B cell (primary cell): ENCODE results near the gene RRAD. TPM values are rescaled to one million over a fixed set of nuclear protein-coding genes. Genes with fewer than 3 reads are reported as not detected.

ENCODE experiments used
- ATAC-seq: fragments of 200-7000 bp; cut with Tn5 transposase; one replicate; pipeline ENCODE4 v1.10.0; 2021; ENCODE audit warnings: low read depth, mild to moderate bottlenecking, moderate number of reproducible peaks, moderate library complexity
- CTCF ChIA-PET: fragments of 350-600 bp; sonication (Branson Sonifier 250); formaldehyde crosslinking; loops from one replicate; lab custom pipeline; 2021; ENCODE audit warnings: antibody characterized with exemption, inconsistent platforms; lab: Charles Lee
- POLR2A ChIA-PET: fragments of 350-600 bp; sonication (Branson Sonifier 250); formaldehyde crosslinking; loops from one replicate; lab custom pipeline; 2021; ENCODE audit warnings: antibody characterized with exemption; lab: Charles Lee
- DNase-seq: peaks from one replicate; pipeline ENCODE4 v3.0.0; 2013
- H2AFZ ChIP-seq: 2 replicates; pipeline ENCODE4 v1.6.1; 2012; ENCODE audit warnings: mild to moderate bottlenecking, low read depth, low read length; ENCODE audit not compliant: insufficient read depth, poor library complexity, severe bottlenecking
- H3K27ac ChIP-seq, 2 donors: 1 replicate in 1 of 2; 2 replicates in 1 of 2; pipeline ENCODE4 v1.5.1; 2012 to 2013; ENCODE audit warnings: low read length in 2 of 2, mild to moderate bottlenecking in 2 of 2, moderate library complexity in 1 of 2
- H3K27me3 ChIP-seq, 4 experiments: fragments of 200-600 bp in 1 of 4; sonication (generic) in 1 of 4; replicated peaks in 1 of 4; 1 replicate in 2 of 4; 2 replicates in 2 of 4; pipeline versions ENCODE4 v1.6.1 to v1.7.0; 2013 to 2016; ENCODE audit warnings: low read length in 3 of 4, mild to moderate bottlenecking in 2 of 4, mixed read lengths in 1 of 4, moderate library complexity in 1 of 4; ENCODE audit not compliant: insufficient read depth in 4 of 4, control insufficient read depth in 3 of 4; ENCODE audit errors: control extremely low read depth in 1 of 4
- H3K36me3 ChIP-seq, 2 experiments: replicated peaks in 1 of 2; 1 replicate in 1 of 2; 2 replicates in 1 of 2; pipeline versions ENCODE4 v1.6.1 to v1.7.1; 2013; ENCODE audit warnings: low read length in 1 of 2; ENCODE audit not compliant: insufficient read depth in 2 of 2, control insufficient read depth in 1 of 2; ENCODE audit errors: control extremely low read depth in 1 of 2, extremely low read depth in 1 of 2
- H3K4me1 ChIP-seq, 2 donors: fragments of 200-600 bp in 1 of 2; sonication (generic) in 1 of 2; 1 replicate in 1 of 2; 2 replicates in 1 of 2; pipeline versions ENCODE4 v1.5.1 to v1.6.1; 2013 to 2017; ENCODE audit warnings: low read length in 2 of 2; ENCODE audit not compliant: control insufficient read depth in 2 of 2, insufficient read depth in 2 of 2
- H3K4me2 ChIP-seq: replicated peaks from 2 replicates; pipeline ENCODE3; 2012; ENCODE audit warnings: mild to moderate bottlenecking, low read depth, low read length; ENCODE audit not compliant: poor library complexity, severe bottlenecking
- H3K4me3 ChIP-seq, 5 experiments: fragments of 200-600 bp in 1 of 5; sonication (generic) in 1 of 5; 1 replicate in 3 of 5; 2 replicates in 2 of 5; pipeline versions ENCODE4 v1.5.1 to v1.7.0; 2011 to 2016; ENCODE audit warnings: low read length in 4 of 5, mild to moderate bottlenecking in 4 of 5, low read depth in 2 of 5, control low read depth in 1 of 5, moderate library complexity in 1 of 5; ENCODE audit not compliant: insufficient read depth in 1 of 5; ENCODE audit errors: control extremely low read depth in 1 of 5, extremely low read depth in 1 of 5
- H3K79me2 ChIP-seq: fragments of 200-600 bp; sonication (generic); one replicate; pipeline ENCODE4 v1.6.0; 2016; ENCODE audit warnings: low read length; ENCODE audit not compliant: control insufficient read depth, insufficient read depth
- H3K9ac ChIP-seq: fragments of 200-600 bp; sonication (generic); 2 replicates; pipeline ENCODE4 v1.6.1; 2017; ENCODE audit warnings: mild to moderate bottlenecking, low read length, moderate library complexity
- H3K9me3 ChIP-seq, 3 donors: one replicate each; pipeline versions ENCODE4 v1.6.1 to v1.7.1; 2013; ENCODE audit warnings: low read length in 2 of 3; ENCODE audit not compliant: control insufficient read depth in 2 of 3, insufficient read depth in 1 of 3; ENCODE audit errors: control extremely low read depth in 1 of 3
- H4K20me1 ChIP-seq: 2 replicates; pipeline ENCODE4 v1.6.0; 2012; ENCODE audit warnings: mild to moderate bottlenecking, low read length; ENCODE audit not compliant: insufficient read depth, control insufficient read depth, poor library complexity, severe bottlenecking
- H3K27ac Mint-ChIP-seq: one replicate; pipeline ENCODE4 v1.8.0; 2021; ENCODE audit warnings: mixed read lengths
- H3K27me3 Mint-ChIP-seq: one replicate; pipeline ENCODE4 v1.8.0; 2021; ENCODE audit warnings: mixed read lengths
- H3K4me1 Mint-ChIP-seq: one replicate; pipeline ENCODE4 v1.8.0; 2021; ENCODE audit warnings: mixed read lengths
- H3K4me3 Mint-ChIP-seq: one replicate; pipeline ENCODE4 v1.8.0; 2021; ENCODE audit warnings: mixed read lengths
- H3K9me3 Mint-ChIP-seq: one replicate; pipeline ENCODE4 v1.8.0; 2022; ENCODE audit warnings: mixed read lengths; ENCODE audit not compliant: insufficient read depth
- EZH2 ChIP-seq: IDR thresholded peaks from 2 replicates; pipeline ENCODE4 v1.6.1; 2012; ENCODE audit warnings: borderline replicate concordance, low read depth, mild to moderate bottlenecking, moderate library complexity, low read length; ENCODE audit not compliant: insufficient read depth, poor library complexity, severe bottlenecking
- WGBS: methylation state at CpG from one replicate; pipeline ENCODE4 v1.1.5; 2013; ENCODE audit warnings: missing lambda C conversion rate; ENCODE audit not compliant: insufficient coverage; 5-methylcytosine and 5-hydroxymethylcytosine counted together
- intact Hi-C: fragments of 100-400 bp; cut with micrococcal nuclease; formaldehyde crosslinking; loops from one replicate; pipeline ENCODE4 v1.10.0; 2022
- polyA plus RNA-seq: library from polyadenylated mRNA; depleted of rRNA; stranded (reverse); fragments of >200 nt; gene quantifications from 2 replicates; pipeline ENCODE4 v1.2.3, GENCODE V29; 2012
- total RNA-seq, 2 donors: library from RNA; stranded (reverse); fragments of 120-200 nt in 1 of 2; gene quantifications; 1 replicate in 1 of 2; 2 replicates in 1 of 2; pipeline versions ENCODE4 v1.2.3 to v1.2.4, GENCODE V29; 2013 to 2022
- TF ChIP-seq, protein P1 (sequence below): fragments of 200-600 bp; IDR thresholded peaks from one replicate; pipeline ENCODE4 v1.8.0; 2022; ENCODE audit warnings: antibody characterized with exemption, mild to moderate bottlenecking

The RRAD gene
- total and polyA plus RNA-seq, 2 donors (not counting 1 experiment from before 2014, with no cell fraction given), result 0.64 to 1.9 TPM

DNA sequence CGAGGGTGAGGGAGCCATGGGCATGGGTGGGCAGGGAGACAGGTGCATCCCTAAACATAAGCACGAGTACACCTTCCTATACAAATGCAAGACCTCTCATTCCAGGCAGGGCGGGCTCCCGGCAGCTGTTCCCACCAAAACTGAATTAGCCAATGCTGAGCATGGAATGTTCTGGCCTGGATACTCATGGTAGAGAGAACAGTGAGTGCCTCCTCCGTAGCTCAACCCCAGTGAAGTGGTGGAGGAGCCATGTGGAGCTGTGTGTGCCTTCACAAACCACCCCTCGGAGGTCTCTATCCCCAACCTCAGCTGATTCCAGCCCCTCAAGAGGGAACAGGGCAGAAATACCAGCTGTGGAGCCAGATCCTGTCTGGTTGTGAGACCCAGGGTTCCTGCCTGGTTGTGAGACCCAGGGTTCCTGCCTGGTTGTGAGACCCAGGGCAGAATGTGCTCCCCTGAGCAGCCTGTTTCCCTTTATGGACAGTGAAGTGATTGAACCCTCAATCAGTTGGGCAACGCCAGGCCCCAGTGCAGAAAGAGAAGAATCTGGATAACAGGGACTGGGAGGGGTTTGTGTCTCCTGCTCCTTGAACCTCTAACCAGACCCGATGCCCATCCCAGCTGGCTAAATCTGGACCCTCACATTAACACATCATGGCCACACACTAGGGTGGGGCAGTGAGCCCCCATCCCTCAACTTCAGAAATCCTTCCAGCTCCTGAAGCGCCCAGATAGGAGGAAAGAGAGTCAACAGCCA, 4.2 kb downstream of the RRAD start:
- peaks cover 12% of the 10 kb centered on the region for H3K4me1 Mint-ChIP-seq
- DNase-seq, result no peak
- H3K9ac ChIP-seq, result no peak overlapping the region
- H3K9me3 ChIP-seq, result peaks cover 0 to 8% (median 0%) of the 10 kb centered on the region in 3 donors
- POLR2A ChIA-PET, result no interaction called here
- CTCF ChIA-PET, result no interaction called here
- H3K27me3 ChIP-seq, result peaks cover 0 to 35% (median 13%) of the 10 kb centered on the region in 4 experiments
- no peaks in the 10 kb centered on the region for H3K9me3 Mint-ChIP-seq
- 76% methylated on average over 3 of the region's 9 CpGs for WGBS
- H4K20me1 ChIP-seq, result no peaks in the 10 kb centered on the region
- H3K79me2 ChIP-seq, result no peaks in the 10 kb centered on the region
- no peak overlapping the region for H3K4me3 ChIP-seq
- no peak overlapping the region for H2AFZ ChIP-seq
- peaks cover 11 to 12% of the 10 kb centered on the region in 2 donors for H3K4me1 ChIP-seq
- no peak overlapping the region for H3K4me3 Mint-ChIP-seq
- ATAC-seq, result no peak
- H3K27ac ChIP-seq, result no peak overlapping the region
- TF ChIP-seq, protein P1, sequence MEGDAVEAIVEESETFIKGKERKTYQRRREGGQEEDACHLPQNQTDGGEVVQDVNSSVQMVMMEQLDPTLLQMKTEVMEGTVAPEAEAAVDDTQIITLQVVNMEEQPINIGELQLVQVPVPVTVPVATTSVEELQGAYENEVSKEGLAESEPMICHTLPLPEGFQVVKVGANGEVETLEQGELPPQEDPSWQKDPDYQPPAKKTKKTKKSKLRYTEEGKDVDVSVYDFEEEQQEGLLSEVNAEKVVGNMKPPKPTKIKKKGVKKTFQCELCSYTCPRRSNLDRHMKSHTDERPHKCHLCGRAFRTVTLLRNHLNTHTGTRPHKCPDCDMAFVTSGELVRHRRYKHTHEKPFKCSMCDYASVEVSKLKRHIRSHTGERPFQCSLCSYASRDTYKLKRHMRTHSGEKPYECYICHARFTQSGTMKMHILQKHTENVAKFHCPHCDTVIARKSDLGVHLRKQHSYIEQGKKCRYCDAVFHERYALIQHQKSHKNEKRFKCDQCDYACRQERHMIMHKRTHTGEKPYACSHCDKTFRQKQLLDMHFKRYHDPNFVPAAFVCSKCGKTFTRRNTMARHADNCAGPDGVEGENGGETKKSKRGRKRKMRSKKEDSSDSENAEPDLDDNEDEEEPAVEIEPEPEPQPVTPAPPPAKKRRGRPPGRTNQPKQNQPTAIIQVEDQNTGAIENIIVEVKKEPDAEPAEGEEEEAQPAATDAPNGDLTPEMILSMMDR, result no peak
- no peak for TF ChIP-seq EZH2
- H3K36me3 ChIP-seq, result no peaks in the 10 kb centered on the region
- no peak overlapping the region for H3K4me2 ChIP-seq
- no peak overlapping the region for H3K27ac Mint-ChIP-seq
- peaks cover 38% of the 10 kb centered on the region for H3K27me3 Mint-ChIP-seq
- intact Hi-C loops, result no loop called here

DNA sequence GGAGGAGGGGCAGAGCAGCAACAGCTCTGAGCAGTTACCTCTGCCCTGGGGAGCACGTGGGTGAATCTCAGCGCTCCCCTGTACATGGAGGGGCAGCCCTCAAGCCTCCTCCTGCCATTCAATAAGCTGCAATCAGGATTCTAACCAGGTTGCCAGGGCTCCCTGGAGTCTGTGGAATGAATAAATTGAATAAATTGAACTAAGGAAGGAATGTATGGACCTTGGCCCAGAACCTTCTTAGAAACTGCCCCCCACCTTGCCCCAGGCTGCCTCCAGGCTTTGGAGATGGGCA, 5.1 kb downstream of the RRAD start:
- no peaks in the 10 kb centered on the region for H3K9me3 Mint-ChIP-seq
- H3K27ac ChIP-seq, result no peak overlapping the region
- peaks cover 32% of the 10 kb centered on the region for H3K27me3 Mint-ChIP-seq
- H3K4me2 ChIP-seq, result no peak overlapping the region
- H3K4me1 ChIP-seq, result peaks cover 2 to 7% of the 10 kb centered on the region in 2 donors
- H3K79me2 ChIP-seq, result no peaks in the 10 kb centered on the region
- H3K4me3 ChIP-seq, result no peak overlapping the region
- WGBS, result no CpG with 5 or more reads among the region's 2 CpGs
- no peak for ATAC-seq
- no peaks in the 10 kb centered on the region for H3K36me3 ChIP-seq
- DNase-seq, result no peak
- POLR2A ChIA-PET, result no interaction called here
- H3K4me1 Mint-ChIP-seq, result peaks cover 5% of the 10 kb centered on the region
- no peak overlapping the region for H3K27ac Mint-ChIP-seq
- no peak overlapping the region for H3K9ac ChIP-seq
- no peak overlapping the region for H2AFZ ChIP-seq
- no peak for TF ChIP-seq EZH2
- TF ChIP-seq, protein P1, result no peak
- intact Hi-C loops, result no loop called here
- H3K27me3 ChIP-seq, result peaks cover 0 to 26% (median 9%) of the 10 kb centered on the region in 4 experiments
- CTCF ChIA-PET, result no interaction called here
- H3K9me3 ChIP-seq, result peaks cover 0 to 1% (median 0%) of the 10 kb centered on the region in 3 donors
- no peaks in the 10 kb centered on the region for H4K20me1 ChIP-seq
- no peak overlapping the region for H3K4me3 Mint-ChIP-seq
